Measurements from ENCODE around the gene PRIMPOL.

DNA sequence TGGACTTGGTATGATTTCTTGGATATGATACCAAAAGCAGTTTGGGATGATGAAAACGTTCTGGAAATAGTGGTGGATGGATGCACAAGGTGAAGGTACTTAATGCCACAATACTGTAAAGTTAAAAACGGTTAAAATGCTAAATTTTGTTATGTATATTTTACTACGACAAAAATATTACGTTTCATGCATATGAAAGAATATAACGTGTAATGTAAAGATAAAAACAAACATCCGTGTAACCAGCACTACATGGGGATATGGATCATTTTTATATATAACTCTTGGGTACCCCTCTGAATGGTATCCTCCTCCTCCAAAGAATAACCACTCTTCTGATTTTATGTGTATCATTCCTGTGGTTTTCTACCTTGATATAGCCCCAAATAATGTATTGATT is 85.2 kb downstream of the PRIMPOL start:
- TF ChIP-seq POLR2A (IDR thresholded peaks at IDR 0.05; ENCODE audit: low read length) (no peak), GATA1 (IDR thresholded peaks at IDR 0.05; ENCODE audit: low read depth, low read length) (no peak)

All from erythroblast (primary cell).